Measurements from ENCODE around the gene HTT. TPM values are rescaled to one million over a fixed set of nuclear protein-coding genes. Genes with fewer than 3 reads are reported as not detected.

Gene HTT
- total and polyA plus RNA-seq, 4 donors, result 5.1 to 82.7 (median 41.1) TPM

- no peak for ATAC-seq (ENCODE audit: low FRiP score)
- no peak overlapping the region for H3K27ac ChIP-seq (ENCODE audit: low read depth in 1 of 2, low read length in 2 of 2)
- peak in 1 of 2 donors; percentile 53 for DNase-seq
- H3K27me3 ChIP-seq (ENCODE audit: control insufficient read depth in 1 of 2, insufficient read depth in 2 of 2, low read length in 1 of 2), result no peaks in the 10 kb centered on the region
- H3K4me3 ChIP-seq (ENCODE audit: low read length in 2 of 2), result no peak overlapping the region
- H3K4me1 ChIP-seq (ENCODE audit: control insufficient read depth in 1 of 2, insufficient read depth in 2 of 2, low read length in 2 of 2), result no peaks in the 10 kb centered on the region
- intact Hi-C loops (cut with DNase I), result no loop called here
- no peaks in the 10 kb centered on the region for H3K9me3 ChIP-seq (ENCODE audit: control insufficient read depth, low read length)
- H3K36me3 ChIP-seq (ENCODE audit: control insufficient read depth in 1 of 2, insufficient read depth in 2 of 2, low read length in 1 of 2), result peaks cover 7 to 22% of the 10 kb centered on the region in 2 donors
- WGBS, 2 donors, result 95 to 96% methylated on average over 17 of the region's 17 CpGs
Observed at GRCh38 chr4:3209551-3210325, 135.3 kb downstream of the HTT start.

GRCh38 chr4:3210467-3210866, 136.0 kb downstream of the HTT start:
- intact Hi-C loops (cut with DNase I), result no loop called here
- no peak for ATAC-seq (ENCODE audit: low FRiP score)
- peaks cover 7 to 25% of the 10 kb centered on the region in 2 donors for H3K36me3 ChIP-seq (ENCODE audit: control insufficient read depth in 1 of 2, insufficient read depth in 2 of 2, low read length in 1 of 2)

DNA sequence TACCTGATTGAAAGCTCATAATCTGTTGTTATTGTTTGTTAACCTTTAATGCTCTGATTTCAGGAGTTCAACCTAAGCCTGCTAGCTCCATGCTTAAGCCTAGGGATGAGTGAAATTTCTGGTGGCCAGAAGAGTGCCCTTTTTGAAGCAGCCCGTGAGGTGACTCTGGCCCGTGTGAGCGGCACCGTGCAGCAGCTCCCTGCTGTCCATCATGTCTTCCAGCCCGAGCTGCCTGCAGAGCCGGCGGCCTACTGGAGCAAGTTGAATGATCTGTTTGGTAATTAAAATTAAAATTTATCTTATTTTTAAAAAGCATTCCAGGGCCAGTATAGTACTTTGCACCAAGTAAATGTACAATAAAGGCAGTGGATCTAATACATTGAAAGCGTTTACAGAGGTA, 137.4 kb downstream of the HTT start:
- 91 to 93% methylated on average over 8 of the region's 8 CpGs for WGBS, 2 donors
- Histone ChIP-seq H3K4me3 (ENCODE audit: low read length in 2 of 2) (no peak overlapping the region), H3K27me3 (ENCODE audit: control insufficient read depth in 1 of 2, insufficient read depth in 2 of 2, low read length in 1 of 2) (no peaks in the 10 kb centered on the region), H3K9me3 (ENCODE audit: control insufficient read depth, low read length) (no peaks in the 10 kb centered on the region), H3K36me3 (ENCODE audit: control insufficient read depth in 1 of 2, insufficient read depth in 2 of 2, low read length in 1 of 2) (peaks cover 4 to 23% of the 10 kb centered on the region in 2 donors), H3K4me1 (ENCODE audit: control insufficient read depth in 1 of 2, insufficient read depth in 2 of 2, low read length in 2 of 2) (no peaks in the 10 kb centered on the region), H3K27ac (ENCODE audit: low read depth in 1 of 2, low read length in 2 of 2) (no peak overlapping the region)
- intact Hi-C loops (cut with DNase I), result no loop called here
- ATAC-seq (ENCODE audit: low FRiP score) (no peak), DNase-seq (peak in 1 of 2 donors; percentile 44)

More at GRCh38 chr4:3210467-3210866, 136.0 kb downstream of the HTT start:
- WGBS, 2 donors, result 90 to 95% methylated on average over 6 of the region's 6 CpGs
- Histone ChIP-seq H3K27me3 (ENCODE audit: control insufficient read depth in 1 of 2, insufficient read depth in 2 of 2, low read length in 1 of 2) (no peaks in the 10 kb centered on the region), H3K9me3 (ENCODE audit: control insufficient read depth, low read length) (no peaks in the 10 kb centered on the region), H3K4me1 (ENCODE audit: control insufficient read depth in 1 of 2, insufficient read depth in 2 of 2, low read length in 2 of 2) (no peaks in the 10 kb centered on the region), H3K27ac (ENCODE audit: low read depth in 1 of 2, low read length in 2 of 2) (no peak overlapping the region), H3K4me3 (ENCODE audit: low read length in 2 of 2) (no peak overlapping the region)
- DNase-seq, result peak in 1 of 2 donors; percentile 26

- no peak overlapping the region for H3K4me3 ChIP-seq (ENCODE audit: low read length in 2 of 2)
- ATAC-seq (ENCODE audit: low FRiP score) (no peak), DNase-seq (peak in 1 of 2 donors; percentile 39)
- H3K4me1 ChIP-seq (ENCODE audit: control insufficient read depth in 1 of 2, insufficient read depth in 2 of 2, low read length in 2 of 2), result no peaks in the 10 kb centered on the region
- no peaks in the 10 kb centered on the region for H3K27me3 ChIP-seq (ENCODE audit: control insufficient read depth in 1 of 2, insufficient read depth in 2 of 2, low read length in 1 of 2)
- intact Hi-C loops (cut with DNase I), result no loop called here
- no peak overlapping the region for H3K27ac ChIP-seq (ENCODE audit: low read depth in 1 of 2, low read length in 2 of 2)
- H3K9me3 ChIP-seq (ENCODE audit: control insufficient read depth, low read length), result no peaks in the 10 kb centered on the region
- 90 to 92% methylated on average over 12 of the region's 12 CpGs for whole genome bisulfite sequencing, 2 donors
- peaks cover 0 to 25% of the 10 kb centered on the region in 2 donors for H3K36me3 ChIP-seq (ENCODE audit: control insufficient read depth in 1 of 2, insufficient read depth in 2 of 2, low read length in 1 of 2)
Observed at GRCh38 chr4:3212391-3213105, 138.1 kb downstream of the HTT start.

- H3K4me3 ChIP-seq (ENCODE audit: low read length in 2 of 2), result no peak overlapping the region
- intact Hi-C loops (cut with DNase I), result no loop called here
- DNase-seq, result peak in 1 of 2 donors; percentile 9
Observed at GRCh38 chr4:3213106-3213425, 138.6 kb downstream of the HTT start.

GRCh38 chr4:3213661-3214250, 139.3 kb downstream of the HTT start:
- Histone ChIP-seq H3K4me3 (ENCODE audit: low read length in 2 of 2) (no peak overlapping the region), H3K9me3 (ENCODE audit: control insufficient read depth, low read length) (no peaks in the 10 kb centered on the region), H3K4me1 (ENCODE audit: control insufficient read depth in 1 of 2, insufficient read depth in 2 of 2, low read length in 2 of 2) (no peaks in the 10 kb centered on the region), H3K36me3 (ENCODE audit: control insufficient read depth in 1 of 2, insufficient read depth in 2 of 2, low read length in 1 of 2) (peaks cover 0 to 23% of the 10 kb centered on the region in 2 donors), H3K27me3 (ENCODE audit: control insufficient read depth in 1 of 2, insufficient read depth in 2 of 2, low read length in 1 of 2) (no peaks in the 10 kb centered on the region), H3K27ac (ENCODE audit: low read depth in 1 of 2, low read length in 2 of 2) (no peak overlapping the region)
- WGBS, 2 donors, result 93 to 94% methylated on average over 14 to 15 of the region's 15 CpGs
- intact Hi-C loops (cut with DNase I), result no loop called here
- no peak for ATAC-seq (ENCODE audit: low FRiP score)
- DNase-seq, result peak in 1 of 2 donors; percentile 36

More at GRCh38 chr4:3213106-3213425, 138.6 kb downstream of the HTT start:
- no peak overlapping the region for H3K27ac ChIP-seq (ENCODE audit: low read depth in 1 of 2, low read length in 2 of 2)
- no peaks in the 10 kb centered on the region for H3K4me1 ChIP-seq (ENCODE audit: control insufficient read depth in 1 of 2, insufficient read depth in 2 of 2, low read length in 2 of 2)
- WGBS, 2 donors, result 93 to 96% methylated on average over 4 of the region's 4 CpGs
- no peaks in the 10 kb centered on the region for H3K27me3 ChIP-seq (ENCODE audit: control insufficient read depth in 1 of 2, insufficient read depth in 2 of 2, low read length in 1 of 2)
- H3K36me3 ChIP-seq (ENCODE audit: control insufficient read depth in 1 of 2, insufficient read depth in 2 of 2, low read length in 1 of 2), result peaks cover 0 to 25% of the 10 kb centered on the region in 2 donors
- no peak for ATAC-seq (ENCODE audit: low FRiP score)
- no peaks in the 10 kb centered on the region for H3K9me3 ChIP-seq (ENCODE audit: control insufficient read depth, low read length)

GRCh38 chr4:3215256-3215655, 140.8 kb downstream of the HTT start:
- DNase-seq, result peak; percentile 10 to 17

DNA sequence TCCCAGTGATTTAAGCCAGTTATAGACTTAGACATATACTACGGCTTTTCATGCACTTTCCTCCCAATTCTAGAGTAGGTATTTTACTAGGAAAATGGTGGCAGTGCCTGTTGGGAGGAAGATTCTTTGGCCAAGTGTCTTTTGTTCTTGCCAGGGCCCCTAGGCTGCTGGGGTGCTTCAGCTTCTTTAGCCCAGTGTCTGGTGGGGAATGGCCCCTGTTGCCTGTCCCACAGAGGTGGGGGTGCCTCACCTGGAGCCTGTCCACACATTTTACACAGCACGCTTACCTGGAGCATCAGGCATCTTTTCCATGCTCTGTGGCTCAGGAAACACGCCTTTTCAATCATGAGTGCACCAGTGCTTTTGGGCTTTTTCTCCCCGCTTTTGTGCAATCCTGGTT, 141.3 kb downstream of the HTT start:
- 96 to 97% methylated on average over 4 of the region's 4 CpGs for WGBS, 2 donors
- DNase-seq, result peak; percentile 10 to 12
- H3K27ac ChIP-seq (ENCODE audit: low read depth in 1 of 2, low read length in 2 of 2), result no peak overlapping the region
- H3K4me3 ChIP-seq (ENCODE audit: low read length in 2 of 2), result no peak overlapping the region
- H3K9me3 ChIP-seq (ENCODE audit: control insufficient read depth, low read length), result no peaks in the 10 kb centered on the region
- no peaks in the 10 kb centered on the region for H3K4me1 ChIP-seq (ENCODE audit: control insufficient read depth in 1 of 2, insufficient read depth in 2 of 2, low read length in 2 of 2)
- peaks cover 0 to 15% of the 10 kb centered on the region in 2 donors for H3K36me3 ChIP-seq (ENCODE audit: control insufficient read depth in 1 of 2, insufficient read depth in 2 of 2, low read length in 1 of 2)
- intact Hi-C loops (cut with DNase I), result no loop called here
- ATAC-seq (ENCODE audit: low FRiP score), result no peak
- no peaks in the 10 kb centered on the region for H3K27me3 ChIP-seq (ENCODE audit: control insufficient read depth in 1 of 2, insufficient read depth in 2 of 2, low read length in 1 of 2)

More at GRCh38 chr4:3215256-3215655, 140.8 kb downstream of the HTT start:
- no peaks in the 10 kb centered on the region for H3K4me1 ChIP-seq (ENCODE audit: control insufficient read depth in 1 of 2, insufficient read depth in 2 of 2, low read length in 2 of 2)
- no peak for ATAC-seq (ENCODE audit: low FRiP score)
- WGBS, 2 donors, result 93 to 95% methylated on average over 12 of the region's 12 CpGs
- peaks cover 0 to 15% of the 10 kb centered on the region in 2 donors for H3K36me3 ChIP-seq (ENCODE audit: control insufficient read depth in 1 of 2, insufficient read depth in 2 of 2, low read length in 1 of 2)
- no peaks in the 10 kb centered on the region for H3K9me3 ChIP-seq (ENCODE audit: control insufficient read depth, low read length)
- no peak overlapping the region for H3K27ac ChIP-seq (ENCODE audit: low read depth in 1 of 2, low read length in 2 of 2)
- intact Hi-C loops (cut with DNase I), result no loop called here
- H3K27me3 ChIP-seq (ENCODE audit: control insufficient read depth in 1 of 2, insufficient read depth in 2 of 2, low read length in 1 of 2), result no peaks in the 10 kb centered on the region
- H3K4me3 ChIP-seq (ENCODE audit: low read length in 2 of 2), result no peak overlapping the region

All from aorta (tissue), 5 donors.